Activated T-helper 2 cell treated with anti-CD3 and anti-CD28 coated beads, Interferon-gamma antibody, Interleukin-2, Interleukin-4, amounts not matched to agents 10 μg/mL and 5 μg/mL and 100 μg/mL, durations not matched to agents 14 hours and 24 hours and 36 hours (primary cell): Measurements from ENCODE around the gene PSTPIP1. TPM values are rescaled to one million over a fixed set of nuclear protein-coding genes. Genes with fewer than 3 reads are reported as not detected.

ENCODE experiments used
- DNase-seq: peaks from one replicate; pipeline ENCODE4 v3.0.0; 2021; ENCODE audit warnings: low spot score
- H3K27ac Mint-ChIP-seq: one replicate; pipeline ENCODE4 v1.8.0; 2021; ENCODE audit warnings: mixed read lengths
- H3K27me3 Mint-ChIP-seq: one replicate; pipeline ENCODE4 v1.8.0; 2021; ENCODE audit warnings: low read depth, mixed read lengths
- H3K36me3 Mint-ChIP-seq: one replicate; pipeline ENCODE4 v1.8.0; 2021; ENCODE audit warnings: low read depth, mixed read lengths
- H3K4me1 Mint-ChIP-seq: one replicate; pipeline ENCODE4 v1.8.0; 2021; ENCODE audit warnings: low read depth, mixed read lengths
- H3K4me3 Mint-ChIP-seq: one replicate; pipeline ENCODE4 v1.8.0; 2021; ENCODE audit warnings: low read depth, mild to moderate bottlenecking, moderate library complexity, mixed read lengths
- H3K9me3 Mint-ChIP-seq: one replicate; pipeline ENCODE4 v1.8.0; 2021; ENCODE audit warnings: mixed read lengths
- intact Hi-C: fragments of 100-400 bp; cut with micrococcal nuclease; formaldehyde crosslinking; loops from one replicate; pipeline ENCODE4 v1.15.1; 2023
- total RNA-seq: library from RNA; stranded (reverse); gene quantifications from 2 replicates; pipeline ENCODE4 v1.2.3, GENCODE V29; 2022

The PSTPIP1 gene
- total RNA-seq, 1 donor from 2014 or later: 169 TPM

- Mint-ChIP-seq H3K27ac (peak overlapping the region; percentile 100), H3K36me3 (peaks cover 75% of the 10 kb centered on the region), H3K27me3 (no peaks in the 10 kb centered on the region), H3K4me1 (peaks cover 75% of the 10 kb centered on the region), H3K4me3 (peak overlapping the region; percentile 47), H3K9me3 (no peaks in the 10 kb centered on the region)
- intact Hi-C loops: loop anchor here (2.0 to 10.0 kb wide), 2 partner anchors 17 to 115 kb away; partner anchors contain the start of gene SCAPER
- no peak for DNase-seq
Observed at GRCh38 chr15:77019521-77020331, 24.8 kb downstream of the PSTPIP1 start.

GRCh38 chr15:77020348-77021087 is 25.6 kb downstream of the PSTPIP1 start:
- Mint-ChIP-seq H3K4me3 (no peak overlapping the region), H3K4me1 (peaks cover 67% of the 10 kb centered on the region), H3K27ac (peak overlapping the region; percentile 100), H3K36me3 (peaks cover 72% of the 10 kb centered on the region), H3K9me3 (no peaks in the 10 kb centered on the region), H3K27me3 (no peaks in the 10 kb centered on the region)
- intact Hi-C loops: loop anchor here (1.0 to 10.0 kb wide), 3 partner anchors 18 to 116 kb away; partner anchors contain the start of gene SCAPER
- no peak for DNase-seq

DNA sequence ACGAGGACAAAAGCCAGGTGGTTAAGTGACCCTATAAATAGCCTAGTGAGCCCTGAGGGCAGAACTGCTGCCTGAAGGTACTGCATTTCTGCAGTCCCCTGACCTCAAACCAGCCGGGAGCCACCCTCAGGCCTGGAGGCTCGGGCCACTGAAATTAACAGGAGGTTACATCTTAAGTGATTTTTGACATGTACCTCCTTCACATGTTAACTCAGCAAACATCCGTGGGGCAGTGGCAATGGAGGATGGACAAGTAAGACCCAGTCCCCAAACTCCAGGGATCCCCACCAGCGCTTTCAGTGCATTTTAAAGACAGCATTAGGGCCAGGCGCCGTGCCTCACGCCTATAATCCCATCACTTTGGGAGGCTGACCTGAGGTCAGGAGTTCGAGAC is 26.2 kb downstream of the PSTPIP1 start:
- Mint-ChIP-seq H3K36me3 (peaks cover 77% of the 10 kb centered on the region), H3K27me3 (no peaks in the 10 kb centered on the region), H3K9me3 (no peaks in the 10 kb centered on the region), H3K4me3 (no peak overlapping the region), H3K4me1 (peaks cover 65% of the 10 kb centered on the region), H3K27ac (peak overlapping the region; percentile 100)
- intact Hi-C loops: loop anchor here (1.0 to 10.0 kb wide), 3 partner anchors 18 to 116 kb away; partner anchors contain the start of gene SCAPER
- DNase-seq: no peak

- peak; percentile 50 for DNase-seq
- H3K4me1 Mint-ChIP-seq: peaks cover 62% of the 10 kb centered on the region
- peak overlapping the region; percentile 73 for H3K4me3 Mint-ChIP-seq
- no peaks in the 10 kb centered on the region for H3K27me3 Mint-ChIP-seq
- peak overlapping the region; percentile 100 for H3K27ac Mint-ChIP-seq
- intact Hi-C loops: loop anchor here (1.0 to 10.0 kb wide), 6 partner anchors 8 to 117 kb away; partner anchors contain the start of gene SCAPER
- no peaks in the 10 kb centered on the region for H3K9me3 Mint-ChIP-seq
- H3K36me3 Mint-ChIP-seq: peaks cover 80% of the 10 kb centered on the region
Observed at GRCh38 chr15:77021803-77022381, 27.0 kb downstream of the PSTPIP1 start.

DNA sequence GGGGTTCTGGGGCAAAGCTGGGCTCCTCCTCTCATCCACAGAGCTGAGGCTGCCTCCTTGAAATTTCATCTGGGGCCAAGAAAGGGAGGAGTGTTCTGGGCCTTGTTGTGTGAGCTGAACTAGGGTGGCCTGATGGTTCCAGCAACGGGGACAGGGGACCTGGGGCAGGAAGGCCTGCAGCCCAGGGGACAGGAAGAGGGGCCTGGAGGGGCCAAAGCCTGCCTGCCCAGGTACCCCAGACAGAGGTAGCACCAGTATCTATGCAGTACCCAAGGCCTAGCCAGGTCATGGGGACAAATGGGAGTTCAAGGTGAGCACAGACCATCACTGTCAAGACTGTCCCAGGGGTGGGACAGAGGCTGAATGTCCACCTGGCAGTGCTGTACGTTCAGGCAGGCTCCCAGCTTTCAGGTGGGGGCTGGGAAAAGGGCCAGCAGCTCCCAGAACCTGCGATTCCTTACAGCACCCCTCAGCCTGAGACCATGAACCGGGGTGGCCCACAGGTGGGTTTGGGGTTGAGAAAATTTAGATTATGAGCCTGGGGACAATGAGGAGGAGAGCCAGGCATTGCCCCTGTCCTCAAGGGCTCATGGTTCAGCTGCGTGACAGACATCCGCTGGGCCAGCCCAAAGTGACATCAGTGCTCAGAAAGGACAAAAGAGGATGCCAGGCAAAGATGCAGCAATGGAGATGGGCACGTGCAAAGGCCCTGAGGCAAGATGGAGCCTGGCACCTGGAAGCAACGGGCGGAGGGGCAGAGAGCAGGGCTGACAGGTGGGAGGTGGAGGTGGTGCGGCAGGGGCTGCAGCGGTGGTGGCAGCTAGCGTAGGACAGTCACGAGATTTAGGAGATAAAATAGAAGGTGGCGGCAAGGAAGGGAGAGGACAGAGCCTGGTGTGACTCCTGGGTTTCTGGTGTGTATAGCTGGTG is 28.0 kb downstream of the PSTPIP1 start:
- no peak for DNase-seq
- intact Hi-C loops: loop anchor here (1.0 to 10.0 kb wide), 4 partner anchors 9 to 118 kb away; partner anchors contain the start of gene SCAPER
- peaks cover 84% of the 10 kb centered on the region for H3K36me3 Mint-ChIP-seq
- no peaks in the 10 kb centered on the region for H3K27me3 Mint-ChIP-seq
- H3K4me3 Mint-ChIP-seq: peak overlapping the region; percentile 73
- peak overlapping the region; percentile 100 for H3K27ac Mint-ChIP-seq
- no peaks in the 10 kb centered on the region for H3K9me3 Mint-ChIP-seq
- peaks cover 61% of the 10 kb centered on the region for H3K4me1 Mint-ChIP-seq

DNA sequence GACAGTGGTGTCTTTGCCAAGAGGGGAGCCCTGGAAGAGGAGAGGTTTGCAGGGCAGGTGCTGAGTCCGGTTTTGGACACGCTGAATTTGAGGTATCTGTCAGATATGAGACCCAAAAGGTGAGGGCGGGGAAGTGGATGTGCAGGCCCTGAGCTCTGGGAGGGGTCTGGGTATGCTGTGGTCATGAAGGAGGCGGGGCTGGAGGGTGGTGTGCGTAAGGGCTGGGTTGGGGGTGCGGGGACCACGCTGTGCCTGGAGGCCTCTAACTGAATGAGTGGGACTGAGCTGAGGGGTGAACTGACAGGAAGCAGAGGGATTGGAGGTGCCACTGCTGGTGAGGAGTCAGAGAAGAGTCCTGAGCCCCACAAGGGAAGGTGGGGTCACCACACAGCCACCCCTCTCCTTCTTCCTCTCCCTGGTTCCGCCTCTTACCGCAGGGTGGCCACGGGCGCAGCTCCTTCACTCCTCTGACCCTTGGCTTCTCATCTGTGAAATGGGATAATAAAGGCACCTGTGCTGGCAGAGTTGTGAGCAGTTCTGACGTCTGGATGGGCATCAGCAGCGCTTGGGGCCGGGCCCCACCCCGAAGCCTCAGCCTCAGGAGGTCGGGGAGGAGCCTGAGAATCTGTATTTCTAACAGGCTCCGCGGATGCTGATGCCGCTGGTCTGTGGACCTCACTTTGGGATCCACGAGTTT is 28.8 kb downstream of the PSTPIP1 start:
- Mint-ChIP-seq H3K9me3 (no peaks in the 10 kb centered on the region), H3K4me1 (peaks cover 54% of the 10 kb centered on the region), H3K4me3 (no peak overlapping the region), H3K27ac (peak overlapping the region; percentile 100), H3K27me3 (no peaks in the 10 kb centered on the region), H3K36me3 (peaks cover 80% of the 10 kb centered on the region)
- intact Hi-C loops: loop anchor here (10.0 kb wide), 1 partner anchor 119 kb away; the partner anchor contains the start of gene SCAPER
- DNase-seq: no peak

DNA sequence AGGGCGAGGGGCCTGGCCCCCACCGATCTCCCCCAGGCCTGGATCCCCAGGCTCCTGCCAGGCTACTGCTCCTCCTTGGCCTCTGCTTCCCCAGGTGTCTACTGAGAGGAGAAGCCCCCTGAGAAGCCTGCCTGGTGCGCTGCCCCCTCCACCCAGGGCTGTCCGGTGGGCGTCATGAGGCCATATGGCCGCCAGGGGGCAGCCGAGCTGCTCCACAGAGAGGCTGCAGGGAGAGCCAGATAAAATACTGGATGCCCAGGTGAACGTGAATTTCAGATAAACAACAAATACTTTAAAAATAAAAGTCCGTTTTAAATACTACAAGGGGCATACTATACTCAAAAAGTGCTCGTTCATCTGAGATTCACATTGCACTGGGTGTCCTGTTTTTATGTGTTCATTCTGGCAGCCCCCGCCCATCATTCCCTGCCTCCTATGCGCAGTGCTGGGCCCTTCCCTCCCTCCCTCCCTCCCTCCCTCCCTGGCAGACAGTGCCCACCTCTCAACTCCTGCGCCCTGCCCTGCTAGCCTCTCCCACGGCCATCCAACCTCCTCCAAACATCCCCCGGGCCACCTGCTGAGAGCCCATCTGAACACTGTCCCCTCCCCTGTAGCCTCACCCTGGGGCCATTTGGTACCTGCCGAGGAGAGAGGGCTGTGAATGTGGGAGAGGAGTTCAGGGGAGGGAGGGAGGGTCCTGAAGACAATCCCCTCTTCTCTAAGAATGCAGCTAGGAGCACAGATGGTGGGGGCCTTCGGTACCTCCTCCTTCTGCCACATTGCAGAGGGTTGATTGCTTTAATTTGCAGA is 29.6 kb downstream of the PSTPIP1 start:
- H3K27me3 Mint-ChIP-seq: no peaks in the 10 kb centered on the region
- peak; percentile 50 for DNase-seq
- no peaks in the 10 kb centered on the region for H3K9me3 Mint-ChIP-seq
- intact Hi-C loops: loop anchor here (10.0 kb wide), 1 partner anchor 120 kb away; the partner anchor contains the start of gene SCAPER
- H3K27ac Mint-ChIP-seq: peak overlapping the region; percentile 80
- H3K36me3 Mint-ChIP-seq: peaks cover 81% of the 10 kb centered on the region
- H3K4me3 Mint-ChIP-seq: no peak overlapping the region
- peaks cover 50% of the 10 kb centered on the region for H3K4me1 Mint-ChIP-seq

GRCh38 chr15:77025083-77025901 is 30.4 kb downstream of the PSTPIP1 start:
- intact Hi-C loops: loop anchor here (10.0 kb wide), 1 partner anchor 120 kb away; the partner anchor contains the start of gene SCAPER
- DNase-seq: no peak

DNA sequence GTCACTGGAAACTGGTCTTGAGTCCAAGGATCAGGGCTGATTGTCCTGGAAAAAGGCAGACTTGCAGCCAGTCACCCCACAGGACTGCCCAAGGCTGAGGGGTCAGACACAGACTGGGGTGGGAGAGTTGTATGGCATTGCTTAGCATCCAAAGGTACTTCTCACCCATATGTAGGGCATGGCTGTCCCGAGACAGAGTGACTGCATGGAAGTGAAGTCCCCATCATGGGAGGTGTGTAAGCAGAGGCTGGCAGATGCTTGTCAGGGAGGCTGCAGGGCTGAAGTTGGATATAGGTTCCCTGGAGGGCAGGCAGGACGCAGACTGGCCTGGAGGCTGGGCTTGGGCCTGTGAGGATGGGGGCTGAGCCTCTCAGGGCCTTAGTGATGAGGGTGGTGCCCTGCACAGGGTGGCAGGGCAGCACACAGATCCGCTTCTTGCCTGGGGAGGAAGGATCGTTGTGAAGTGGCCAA is 31.1 kb downstream of the PSTPIP1 start:
- Mint-ChIP-seq H3K4me3 (no peak overlapping the region), H3K36me3 (peaks cover 75% of the 10 kb centered on the region), H3K27ac (peak overlapping the region; percentile 33), H3K27me3 (no peaks in the 10 kb centered on the region), H3K4me1 (peaks cover 35% of the 10 kb centered on the region), H3K9me3 (no peaks in the 10 kb centered on the region)
- no peak for DNase-seq
- intact Hi-C loops: loop anchor here (10.0 kb wide), 1 partner anchor 121 kb away; the partner anchor contains the start of gene SCAPER

More at GRCh38 chr15:77025083-77025901, 30.4 kb downstream of the PSTPIP1 start:
- H3K4me3 Mint-ChIP-seq: no peak overlapping the region
- H3K36me3 Mint-ChIP-seq: peaks cover 81% of the 10 kb centered on the region
- peak overlapping the region; percentile 33 for H3K27ac Mint-ChIP-seq
- no peaks in the 10 kb centered on the region for H3K9me3 Mint-ChIP-seq
- no peaks in the 10 kb centered on the region for H3K27me3 Mint-ChIP-seq
- H3K4me1 Mint-ChIP-seq: peaks cover 42% of the 10 kb centered on the region
